Measurements from ENCODE around the gene NRF1. TPM values are rescaled to one million over a fixed set of nuclear protein-coding genes. Genes with fewer than 3 reads are reported as not detected.

NRF1 gene
- polyA plus RNA-seq, 1 experiment, result 13.3 TPM

- DNase-seq (ENCODE audit: low read depth), result no peak
- Histone ChIP-seq H3K4me3 (ENCODE audit: low read depth, low read length) (no peak overlapping the region), H3K36me3 (ENCODE audit: control insufficient read depth, insufficient read depth, low read length) (no peaks in the 10 kb centered on the region), H3K27me3 (ENCODE audit: control insufficient read depth, insufficient read depth, low read length) (peaks cover 3% of the 10 kb centered on the region)
- ChIA-PET POLR2A (no interaction called here), CTCF (no interaction called here)
- no peak for TF ChIP-seq CTCF (IDR thresholded peaks at IDR 0.05; ENCODE audit: insufficient read depth, low read depth, low read length)
Measured at GRCh38 chr7:129765352-129765751, 153.8 kb downstream of the NRF1 start.

GRCh38 chr7:129767120-129768015, 155.8 kb downstream of the NRF1 start:
- no peak overlapping the region for H3K4me3 ChIP-seq (ENCODE audit: low read depth, low read length)
- no peak for TF ChIP-seq CTCF (IDR thresholded peaks at IDR 0.05; ENCODE audit: insufficient read depth, low read depth, low read length)
- ChIA-PET POLR2A (no interaction called here), CTCF (no interaction called here)
- no peaks in the 10 kb centered on the region for H3K36me3 ChIP-seq (ENCODE audit: control insufficient read depth, insufficient read depth, low read length)
- no peak for DNase-seq (ENCODE audit: low read depth)
- H3K27me3 ChIP-seq (ENCODE audit: control insufficient read depth, insufficient read depth, low read length), result peaks cover 3% of the 10 kb centered on the region

- TF ChIP-seq CTCF (IDR thresholded peaks at IDR 0.05; ENCODE audit: insufficient read depth, low read depth, low read length), result no peak
- ChIA-PET CTCF (no interaction called here), POLR2A (no interaction called here)
- Histone ChIP-seq H3K4me3 (ENCODE audit: low read depth, low read length) (no peak overlapping the region), H3K36me3 (ENCODE audit: control insufficient read depth, insufficient read depth, low read length) (no peaks in the 10 kb centered on the region), H3K27me3 (ENCODE audit: control insufficient read depth, insufficient read depth, low read length) (peaks cover 5% of the 10 kb centered on the region)
- DNase-seq (ENCODE audit: low read depth), result no peak
Measured at GRCh38 chr7:129768614-129769399, 157.3 kb downstream of the NRF1 start.

- DNase-seq (ENCODE audit: low read depth), result no peak
- ChIA-PET POLR2A (no interaction called here), CTCF (no interaction called here)
- no peak for TF ChIP-seq CTCF (IDR thresholded peaks at IDR 0.05; ENCODE audit: insufficient read depth, low read depth, low read length)
- no peaks in the 10 kb centered on the region for H3K36me3 ChIP-seq (ENCODE audit: control insufficient read depth, insufficient read depth, low read length)
- H3K4me3 ChIP-seq (ENCODE audit: low read depth, low read length), result no peak overlapping the region
- H3K27me3 ChIP-seq (ENCODE audit: control insufficient read depth, insufficient read depth, low read length), result peaks cover 5% of the 10 kb centered on the region
Measured at GRCh38 chr7:129769400-129769774, 157.9 kb downstream of the NRF1 start.
